WTC11 (cell line): ENCODE measurements around the gene BABAM2. TPM values are rescaled to one million over a fixed set of nuclear protein-coding genes. Genes with fewer than 3 reads are reported as not detected.

Source experiments
- ATAC-seq: fragments of 200-7000 bp; cut with Tn5 transposase; 2 replicates; pipeline ENCODE4 v1.10.0; 2021; ENCODE audit warnings: mild to moderate bottlenecking, moderate library complexity
- CTCF ChIA-PET: fragments of 300-600 bp; sonication (Branson Sonifier 250); formaldehyde crosslinking; loops from one replicate; lab custom pipeline; 2021; ENCODE audit warnings: antibody characterized with exemption; lab: Charles Lee
- POLR2A ChIA-PET: fragments of 350-600 bp; sonication (Branson Sonifier 250); formaldehyde crosslinking; loops from one replicate; lab custom pipeline; 2021; ENCODE audit warnings: antibody characterized with exemption; lab: Charles Lee
- DNase-seq: peaks from one replicate; pipeline ENCODE4 v3.0.0; 2021; ENCODE audit warnings: low spot score
- H3K27ac Mint-ChIP-seq: 2 replicates; pipeline ENCODE4 v1.8.0; 2021; ENCODE audit warnings: mixed read lengths
- H3K27me3 Mint-ChIP-seq: 2 replicates; pipeline ENCODE4 v1.8.0; 2021; ENCODE audit warnings: low read depth, mild to moderate bottlenecking, moderate library complexity, mixed read lengths
- H3K36me3 Mint-ChIP-seq: 2 replicates; pipeline ENCODE4 v1.8.0; 2021; ENCODE audit warnings: mixed read lengths
- H3K4me1 Mint-ChIP-seq: 2 replicates; pipeline ENCODE4 v1.8.0; 2022; ENCODE audit warnings: mixed read lengths
- H3K4me3 Mint-ChIP-seq: 2 replicates; pipeline ENCODE4 v1.8.0; 2021; ENCODE audit warnings: mild to moderate bottlenecking, moderate library complexity, mixed read lengths
- H3K9me3 Mint-ChIP-seq: 2 replicates; pipeline ENCODE4 v1.8.0; 2021; ENCODE audit warnings: mixed read lengths
- CBFB ChIP-seq: sonication (generic); formaldehyde crosslinking; IDR thresholded peaks from 2 replicates; pipeline ENCODE4 v1.8.1; 2022; ENCODE audit warnings: mild to moderate bottlenecking, low read depth, missing genetic modification reagents
- FOXK1 ChIP-seq: sonication (generic); formaldehyde crosslinking; IDR thresholded peaks from 2 replicates; pipeline ENCODE4 v1.8.0; 2022; ENCODE audit warnings: mild to moderate bottlenecking, moderate library complexity, missing genetic modification reagents
- GABPB1 ChIP-seq: sonication (generic); formaldehyde crosslinking; IDR thresholded peaks from 2 replicates; pipeline ENCODE4 v1.8.1; 2023; ENCODE audit warnings: mild to moderate bottlenecking, missing genetic modification reagents
- IRF2 ChIP-seq: sonication (generic); formaldehyde crosslinking; IDR thresholded peaks from 2 replicates; pipeline ENCODE4 v1.8.0; 2022; ENCODE audit warnings: low read depth, missing genetic modification reagents, borderline replicate concordance
- JAZF1 ChIP-seq: fragments of 250-450 bp; sonication (Bioruptor Pico); IDR thresholded peaks from 2 replicates; pipeline ENCODE4 v1.9.0; 2021; ENCODE audit warnings: moderate library complexity, mild to moderate bottlenecking, inconsistent platforms
- KAT7 ChIP-seq: sonication (generic); formaldehyde crosslinking; IDR thresholded peaks from 2 replicates; pipeline ENCODE4 v1.8.1; 2023; ENCODE audit warnings: missing genetic modification reagents, mild to moderate bottlenecking, borderline replicate concordance
- NFYB ChIP-seq: sonication (generic); formaldehyde crosslinking; conservative IDR thresholded peaks from 2 replicates; pipeline ENCODE4 v1.8.0; 2022; ENCODE audit warnings: low read depth, missing genetic modification reagents
- SMAD3 ChIP-seq: sonication (generic); formaldehyde crosslinking; IDR thresholded peaks from 2 replicates; pipeline ENCODE4 v1.8.0; 2022; ENCODE audit warnings: missing genetic modification reagents, mild to moderate bottlenecking, borderline replicate concordance
- total RNA-seq: library from RNA; stranded (reverse); gene quantifications from 3 replicates; pipeline ENCODE4 v1.2.3, GENCODE V29; 2021
- TF ChIP-seq, protein P1 (sequence below): sonication (generic); formaldehyde crosslinking; IDR thresholded peaks from 2 replicates; pipeline ENCODE4 v1.8.1; 2023; ENCODE audit warnings: mild to moderate bottlenecking, missing genetic modification reagents, moderate library complexity
- TF ChIP-seq, protein P2 (sequence below): sonication (generic); formaldehyde crosslinking; IDR thresholded peaks from 2 replicates; pipeline ENCODE4 v1.8.0; 2022; ENCODE audit warnings: mild to moderate bottlenecking, missing genetic modification reagents
- TF ChIP-seq, protein P3 (sequence below): sonication (generic); formaldehyde crosslinking; IDR thresholded peaks from 2 replicates; pipeline ENCODE4 v1.8.1; 2023; ENCODE audit warnings: mild to moderate bottlenecking, moderate library complexity, missing genetic modification reagents
- TF ChIP-seq, protein P4 (sequence below): sonication (generic); formaldehyde crosslinking; IDR thresholded peaks from 2 replicates; pipeline ENCODE4 v1.8.0; 2023; ENCODE audit warnings: mild to moderate bottlenecking, missing genetic modification reagents
- TF ChIP-seq, protein P5 (sequence below): sonication (generic); formaldehyde crosslinking; conservative IDR thresholded peaks from 2 replicates; pipeline ENCODE4 v1.8.1; 2022; ENCODE audit warnings: mild to moderate bottlenecking, missing genetic modification reagents
- TF ChIP-seq, protein P6 (sequence below): sonication (generic); formaldehyde crosslinking; IDR thresholded peaks from 2 replicates; pipeline ENCODE4 v1.8.1; 2022; ENCODE audit warnings: low read depth, missing genetic modification reagents, borderline replicate concordance
- TF ChIP-seq, protein P7 (sequence below): fragments of 250-450 bp; sonication (Bioruptor Pico); IDR thresholded peaks from 2 replicates; pipeline ENCODE4 v1.9.0; 2021; ENCODE audit warnings: mild to moderate bottlenecking, borderline replicate concordance

BABAM2 gene
- total RNA-seq, 1 experiment from 2014 or later: 16.5 TPM

DNA sequence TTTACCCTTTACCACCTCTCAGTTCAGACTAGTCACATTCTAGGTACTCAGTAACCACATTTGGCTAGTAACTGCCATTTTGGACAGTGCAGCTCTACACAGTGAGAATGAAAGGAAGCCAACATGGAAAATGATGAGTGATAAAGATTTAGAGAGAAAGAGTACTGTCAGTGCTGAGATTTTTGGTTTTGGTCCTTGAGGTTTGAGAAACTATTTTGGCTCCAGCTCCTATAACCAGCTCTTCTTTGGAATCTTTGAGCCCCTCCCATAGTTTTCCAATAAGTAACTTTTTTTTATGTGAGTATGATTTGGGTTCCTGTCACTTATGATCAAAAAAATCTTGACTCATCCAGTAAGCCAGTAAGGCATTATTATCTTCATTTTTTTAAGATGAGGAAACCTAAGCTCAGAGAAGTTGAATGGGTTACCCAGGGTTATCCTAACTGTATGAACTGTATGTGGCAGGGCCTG, 173.0 kb downstream of the BABAM2 start (continued):
- TF ChIP-seq, protein P1, sequence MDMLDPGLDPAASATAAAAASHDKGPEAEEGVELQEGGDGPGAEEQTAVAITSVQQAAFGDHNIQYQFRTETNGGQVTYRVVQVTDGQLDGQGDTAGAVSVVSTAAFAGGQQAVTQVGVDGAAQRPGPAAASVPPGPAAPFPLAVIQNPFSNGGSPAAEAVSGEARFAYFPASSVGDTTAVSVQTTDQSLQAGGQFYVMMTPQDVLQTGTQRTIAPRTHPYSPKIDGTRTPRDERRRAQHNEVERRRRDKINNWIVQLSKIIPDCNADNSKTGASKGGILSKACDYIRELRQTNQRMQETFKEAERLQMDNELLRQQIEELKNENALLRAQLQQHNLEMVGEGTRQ (CRISPR knock-in tag): no peak
- no peak for TF ChIP-seq FOXK1 (CRISPR knock-in tag)
- no peak for TF ChIP-seq IRF2 (CRISPR knock-in tag)

DNA sequence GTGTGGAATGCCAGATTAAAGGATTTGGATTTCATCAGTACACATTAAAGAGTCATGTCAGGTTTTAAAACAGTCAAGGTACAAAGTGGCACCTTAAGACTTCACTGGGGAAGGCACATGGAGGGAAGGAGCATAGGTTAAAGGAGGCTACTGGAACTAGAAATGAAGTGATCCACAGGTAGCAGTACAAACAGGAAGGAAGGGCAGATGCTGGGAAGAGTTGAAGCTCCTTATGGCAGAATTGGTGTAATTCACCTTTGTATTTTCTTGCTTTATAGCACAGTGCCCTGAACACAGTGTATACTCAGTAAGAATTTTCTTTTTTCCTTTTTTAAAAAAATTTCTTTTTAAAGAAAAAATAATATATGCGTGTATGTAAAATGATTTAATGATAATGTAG, 177.1 kb downstream of the BABAM2 start:
- Mint-ChIP-seq H3K4me3 (no peak overlapping the region), H3K27ac (no peak overlapping the region), H3K27me3 (no peaks in the 10 kb centered on the region), H3K9me3 (no peaks in the 10 kb centered on the region), H3K4me1 (peaks cover 4% of the 10 kb centered on the region; the same call in 1 of the 2 replicates), H3K36me3 (no peaks in the 10 kb centered on the region)
- TF ChIP-seq, protein P2, sequence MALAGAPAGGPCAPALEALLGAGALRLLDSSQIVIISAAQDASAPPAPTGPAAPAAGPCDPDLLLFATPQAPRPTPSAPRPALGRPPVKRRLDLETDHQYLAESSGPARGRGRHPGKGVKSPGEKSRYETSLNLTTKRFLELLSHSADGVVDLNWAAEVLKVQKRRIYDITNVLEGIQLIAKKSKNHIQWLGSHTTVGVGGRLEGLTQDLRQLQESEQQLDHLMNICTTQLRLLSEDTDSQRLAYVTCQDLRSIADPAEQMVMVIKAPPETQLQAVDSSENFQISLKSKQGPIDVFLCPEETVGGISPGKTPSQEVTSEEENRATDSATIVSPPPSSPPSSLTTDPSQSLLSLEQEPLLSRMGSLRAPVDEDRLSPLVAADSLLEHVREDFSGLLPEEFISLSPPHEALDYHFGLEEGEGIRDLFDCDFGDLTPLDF: no peak
- TF ChIP-seq, protein P3, sequence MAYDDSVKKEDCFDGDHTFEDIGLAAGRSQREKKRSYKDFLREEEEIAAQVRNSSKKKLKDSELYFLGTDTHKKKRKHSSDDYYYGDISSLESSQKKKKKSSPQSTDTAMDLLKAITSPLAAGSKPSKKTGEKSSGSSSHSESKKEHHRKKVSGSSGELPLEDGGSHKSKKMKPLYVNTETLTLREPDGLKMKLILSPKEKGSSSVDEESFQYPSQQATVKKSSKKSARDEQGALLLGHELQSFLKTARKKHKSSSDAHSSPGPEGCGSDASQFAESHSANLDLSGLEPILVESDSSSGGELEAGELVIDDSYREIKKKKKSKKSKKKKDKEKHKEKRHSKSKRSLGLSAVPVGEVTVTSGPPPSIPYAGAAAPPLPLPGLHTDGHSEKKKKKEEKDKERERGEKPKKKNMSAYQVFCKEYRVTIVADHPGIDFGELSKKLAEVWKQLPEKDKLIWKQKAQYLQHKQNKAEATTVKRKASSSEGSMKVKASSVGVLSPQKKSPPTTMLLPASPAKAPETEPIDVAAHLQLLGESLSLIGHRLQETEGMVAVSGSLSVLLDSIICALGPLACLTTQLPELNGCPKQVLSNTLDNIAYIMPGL (CRISPR knock-in tag): no peak
- POLR2A ChIA-PET: no interaction called here
- no peak for DNase-seq
- no peak for ATAC-seq
- CTCF ChIA-PET: no interaction called here

DNA sequence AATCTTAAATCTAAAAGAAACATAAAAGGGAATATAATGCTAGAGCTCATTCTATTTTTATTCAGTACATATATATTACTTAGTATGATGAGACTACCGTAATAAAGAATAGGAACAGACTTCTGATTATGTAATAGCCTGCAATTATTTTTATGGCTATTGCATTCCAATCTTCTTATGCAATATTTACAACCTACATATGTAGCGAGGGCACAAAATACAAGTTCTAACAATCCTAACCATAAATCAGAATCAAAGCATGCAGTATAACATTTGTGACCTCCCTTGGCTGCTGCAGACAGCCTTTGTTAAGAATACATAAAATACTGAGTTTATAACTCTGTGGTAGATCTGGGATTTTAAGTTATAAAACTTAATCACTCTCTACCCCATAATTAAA, 177.6 kb downstream of the BABAM2 start:
- DNase-seq (no peak), ATAC-seq (no peak)
- Mint-ChIP-seq H3K4me1 (peaks cover 4% of the 10 kb centered on the region; the same call in 1 of the 2 replicates), H3K9me3 (no peaks in the 10 kb centered on the region), H3K27me3 (no peaks in the 10 kb centered on the region), H3K4me3 (no peak overlapping the region), H3K36me3 (no peaks in the 10 kb centered on the region), H3K27ac (no peak overlapping the region)
- CTCF ChIA-PET: no interaction called here
- POLR2A ChIA-PET: no interaction called here
- TF ChIP-seq, protein P4, sequence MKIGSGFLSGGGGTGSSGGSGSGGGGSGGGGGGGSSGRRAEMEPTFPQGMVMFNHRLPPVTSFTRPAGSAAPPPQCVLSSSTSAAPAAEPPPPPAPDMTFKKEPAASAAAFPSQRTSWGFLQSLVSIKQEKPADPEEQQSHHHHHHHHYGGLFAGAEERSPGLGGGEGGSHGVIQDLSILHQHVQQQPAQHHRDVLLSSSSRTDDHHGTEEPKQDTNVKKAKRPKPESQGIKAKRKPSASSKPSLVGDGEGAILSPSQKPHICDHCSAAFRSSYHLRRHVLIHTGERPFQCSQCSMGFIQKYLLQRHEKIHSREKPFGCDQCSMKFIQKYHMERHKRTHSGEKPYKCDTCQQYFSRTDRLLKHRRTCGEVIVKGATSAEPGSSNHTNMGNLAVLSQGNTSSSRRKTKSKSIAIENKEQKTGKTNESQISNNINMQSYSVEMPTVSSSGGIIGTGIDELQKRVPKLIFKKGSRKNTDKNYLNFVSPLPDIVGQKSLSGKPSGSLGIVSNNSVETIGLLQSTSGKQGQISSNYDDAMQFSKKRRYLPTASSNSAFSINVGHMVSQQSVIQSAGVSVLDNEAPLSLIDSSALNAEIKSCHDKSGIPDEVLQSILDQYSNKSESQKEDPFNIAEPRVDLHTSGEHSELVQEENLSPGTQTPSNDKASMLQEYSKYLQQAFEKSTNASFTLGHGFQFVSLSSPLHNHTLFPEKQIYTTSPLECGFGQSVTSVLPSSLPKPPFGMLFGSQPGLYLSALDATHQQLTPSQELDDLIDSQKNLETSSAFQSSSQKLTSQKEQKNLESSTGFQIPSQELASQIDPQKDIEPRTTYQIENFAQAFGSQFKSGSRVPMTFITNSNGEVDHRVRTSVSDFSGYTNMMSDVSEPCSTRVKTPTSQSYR: no peak
- TF ChIP-seq SMAD3 (CRISPR knock-in tag) (no peak), NFYB (no peak)
- TF ChIP-seq, protein P5, sequence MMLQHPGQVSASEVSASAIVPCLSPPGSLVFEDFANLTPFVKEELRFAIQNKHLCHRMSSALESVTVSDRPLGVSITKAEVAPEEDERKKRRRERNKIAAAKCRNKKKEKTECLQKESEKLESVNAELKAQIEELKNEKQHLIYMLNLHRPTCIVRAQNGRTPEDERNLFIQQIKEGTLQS (CRISPR knock-in tag): no peak

DNA sequence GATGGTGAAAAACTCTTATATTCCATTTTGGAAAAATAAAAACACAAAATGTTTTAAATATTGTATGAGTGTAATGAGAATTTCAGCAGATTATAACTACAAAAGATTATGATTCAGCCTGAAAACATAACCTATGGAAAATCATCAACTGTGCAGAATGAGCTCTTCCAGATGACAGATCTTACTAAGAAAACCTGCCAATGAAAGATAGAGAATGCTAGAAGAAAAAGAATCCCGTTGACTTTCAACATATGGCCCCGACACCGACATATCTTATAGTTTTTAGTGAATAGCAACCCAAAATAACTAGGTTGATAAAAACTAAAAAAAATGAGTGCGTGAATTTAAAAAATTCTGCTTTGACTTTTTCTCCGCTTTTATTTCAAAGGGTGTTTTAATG, 178.0 kb downstream of the BABAM2 start:
- peaks cover 4% of the 10 kb centered on the region; the same call in 1 of the 2 replicates for H3K4me1 Mint-ChIP-seq
- no peak overlapping the region for H3K4me3 Mint-ChIP-seq
- no peak for ATAC-seq
- no peaks in the 10 kb centered on the region for H3K27me3 Mint-ChIP-seq
- H3K9me3 Mint-ChIP-seq: no peaks in the 10 kb centered on the region
- TF ChIP-seq KAT7 (CRISPR knock-in tag): no peak
- TF ChIP-seq, protein P6, sequence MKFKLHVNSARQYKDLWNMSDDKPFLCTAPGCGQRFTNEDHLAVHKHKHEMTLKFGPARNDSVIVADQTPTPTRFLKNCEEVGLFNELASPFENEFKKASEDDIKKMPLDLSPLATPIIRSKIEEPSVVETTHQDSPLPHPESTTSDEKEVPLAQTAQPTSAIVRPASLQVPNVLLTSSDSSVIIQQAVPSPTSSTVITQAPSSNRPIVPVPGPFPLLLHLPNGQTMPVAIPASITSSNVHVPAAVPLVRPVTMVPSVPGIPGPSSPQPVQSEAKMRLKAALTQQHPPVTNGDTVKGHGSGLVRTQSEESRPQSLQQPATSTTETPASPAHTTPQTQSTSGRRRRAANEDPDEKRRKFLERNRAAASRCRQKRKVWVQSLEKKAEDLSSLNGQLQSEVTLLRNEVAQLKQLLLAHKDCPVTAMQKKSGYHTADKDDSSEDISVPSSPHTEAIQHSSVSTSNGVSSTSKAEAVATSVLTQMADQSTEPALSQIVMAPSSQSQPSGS: no peak
- TF ChIP-seq, protein P7, sequence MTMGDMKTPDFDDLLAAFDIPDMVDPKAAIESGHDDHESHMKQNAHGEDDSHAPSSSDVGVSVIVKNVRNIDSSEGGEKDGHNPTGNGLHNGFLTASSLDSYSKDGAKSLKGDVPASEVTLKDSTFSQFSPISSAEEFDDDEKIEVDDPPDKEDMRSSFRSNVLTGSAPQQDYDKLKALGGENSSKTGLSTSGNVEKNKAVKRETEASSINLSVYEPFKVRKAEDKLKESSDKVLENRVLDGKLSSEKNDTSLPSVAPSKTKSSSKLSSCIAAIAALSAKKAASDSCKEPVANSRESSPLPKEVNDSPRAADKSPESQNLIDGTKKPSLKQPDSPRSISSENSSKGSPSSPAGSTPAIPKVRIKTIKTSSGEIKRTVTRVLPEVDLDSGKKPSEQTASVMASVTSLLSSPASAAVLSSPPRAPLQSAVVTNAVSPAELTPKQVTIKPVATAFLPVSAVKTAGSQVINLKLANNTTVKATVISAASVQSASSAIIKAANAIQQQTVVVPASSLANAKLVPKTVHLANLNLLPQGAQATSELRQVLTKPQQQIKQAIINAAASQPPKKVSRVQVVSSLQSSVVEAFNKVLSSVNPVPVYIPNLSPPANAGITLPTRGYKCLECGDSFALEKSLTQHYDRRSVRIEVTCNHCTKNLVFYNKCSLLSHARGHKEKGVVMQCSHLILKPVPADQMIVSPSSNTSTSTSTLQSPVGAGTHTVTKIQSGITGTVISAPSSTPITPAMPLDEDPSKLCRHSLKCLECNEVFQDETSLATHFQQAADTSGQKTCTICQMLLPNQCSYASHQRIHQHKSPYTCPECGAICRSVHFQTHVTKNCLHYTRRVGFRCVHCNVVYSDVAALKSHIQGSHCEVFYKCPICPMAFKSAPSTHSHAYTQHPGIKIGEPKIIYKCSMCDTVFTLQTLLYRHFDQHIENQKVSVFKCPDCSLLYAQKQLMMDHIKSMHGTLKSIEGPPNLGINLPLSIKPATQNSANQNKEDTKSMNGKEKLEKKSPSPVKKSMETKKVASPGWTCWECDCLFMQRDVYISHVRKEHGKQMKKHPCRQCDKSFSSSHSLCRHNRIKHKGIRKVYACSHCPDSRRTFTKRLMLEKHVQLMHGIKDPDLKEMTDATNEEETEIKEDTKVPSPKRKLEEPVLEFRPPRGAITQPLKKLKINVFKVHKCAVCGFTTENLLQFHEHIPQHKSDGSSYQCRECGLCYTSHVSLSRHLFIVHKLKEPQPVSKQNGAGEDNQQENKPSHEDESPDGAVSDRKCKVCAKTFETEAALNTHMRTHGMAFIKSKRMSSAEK (CRISPR knock-in tag): no peak
- TF ChIP-seq GABPB1 (CRISPR knock-in tag): no peak
- no peak for TF ChIP-seq JAZF1 (CRISPR knock-in tag)
- no peak for TF ChIP-seq CBFB (CRISPR knock-in tag)
- POLR2A ChIA-PET: no interaction called here
- no peaks in the 10 kb centered on the region for H3K36me3 Mint-ChIP-seq
- no peak overlapping the region for H3K27ac Mint-ChIP-seq
- CTCF ChIA-PET: no interaction called here
- no peak for DNase-seq
